ENCODE data around the gene RCOR1. TPM values are rescaled to one million over a fixed set of nuclear protein-coding genes. Genes with fewer than 3 reads are reported as not detected.

The RCOR1 gene
- total RNA-seq, 4 donors from 2014 or later = 11.6 to 15.6 (median 14.0) TPM

DNA sequence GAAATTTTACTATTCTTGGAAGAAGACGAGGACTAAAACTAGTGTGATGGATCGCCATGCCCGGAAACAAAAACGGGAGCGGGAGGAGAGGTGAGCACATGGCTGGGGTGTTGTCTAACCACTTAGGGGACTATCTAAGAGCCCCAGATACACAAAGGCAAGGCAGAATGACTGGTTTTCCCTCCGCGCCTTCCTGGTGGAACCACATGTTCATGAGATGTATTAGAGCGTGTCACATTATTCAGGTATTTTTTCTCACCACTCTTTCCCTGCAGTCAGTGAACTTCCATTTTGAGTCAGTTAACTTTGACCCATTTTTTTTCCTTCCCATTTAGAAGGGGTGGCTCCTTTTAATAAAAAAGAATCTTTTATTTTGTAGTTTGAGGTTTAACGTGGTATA, 116.0 kb downstream of the RCOR1 start:
- Histone ChIP-seq H3K27me3 (no peaks in the 10 kb centered on the region), H3K4me1 (no peaks in the 10 kb centered on the region), H3K36me3 (peaks cover 0 to 54% of the 10 kb centered on the region in 2 donors), H3K27ac (no peak overlapping the region), H3K4me3 (no peak overlapping the region), H3K9me3 (peaks cover 0 to 4% (median 0%) of the 10 kb centered on the region in 3 donors)
- ATAC-seq = no peak
- TF ChIP-seq EP300 (IDR thresholded peaks at IDR 0.05) = no peak
- no peak for TF ChIP-seq CTCF (IDR thresholded peaks at IDR 0.05)
- TF ChIP-seq POLR2A (IDR thresholded peaks at IDR 0.05) = no peak
- TF ChIP-seq POLR2AphosphoS5 (IDR thresholded peaks at IDR 0.05) = no peak
- 93 to 95% methylated on average over 5 to 9 of the region's 9 CpGs for WGBS, 2 donors (ENCODE audit: low coverage in 1 of 2)

DNA sequence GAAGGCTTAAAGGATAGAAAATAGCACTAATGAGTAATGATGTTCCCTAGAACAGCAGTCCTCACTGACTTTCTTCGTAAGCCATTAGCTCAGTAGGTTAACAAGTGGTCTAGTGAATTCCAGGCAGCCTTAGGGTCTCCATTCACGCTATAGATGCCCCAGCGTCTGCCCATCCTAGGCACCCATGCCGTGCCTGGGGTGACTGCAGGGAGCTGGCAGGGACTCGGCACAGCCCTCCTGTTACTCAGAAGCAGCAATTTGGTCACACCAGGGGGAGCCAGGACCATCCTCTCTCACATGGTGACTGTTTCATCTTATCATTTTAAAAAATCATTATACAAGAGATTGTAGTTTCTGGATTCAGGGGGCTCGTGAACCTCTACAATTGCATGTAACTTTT, 118.8 kb downstream of the RCOR1 start:
- Histone ChIP-seq H3K36me3 (peaks cover 0 to 68% of the 10 kb centered on the region in 2 donors), H3K9me3 (no peaks in the 10 kb centered on the region), H3K4me1 (no peaks in the 10 kb centered on the region), H3K4me3 (no peak overlapping the region), H3K27ac (no peak overlapping the region), H3K27me3 (no peaks in the 10 kb centered on the region)
- TF ChIP-seq POLR2A (IDR thresholded peaks at IDR 0.05) = no peak
- 82% methylated on average over 4 to 5 of the region's 6 CpGs for WGBS, 2 donors (ENCODE audit: low coverage in 1 of 2)
- ATAC-seq = no peak

DNA sequence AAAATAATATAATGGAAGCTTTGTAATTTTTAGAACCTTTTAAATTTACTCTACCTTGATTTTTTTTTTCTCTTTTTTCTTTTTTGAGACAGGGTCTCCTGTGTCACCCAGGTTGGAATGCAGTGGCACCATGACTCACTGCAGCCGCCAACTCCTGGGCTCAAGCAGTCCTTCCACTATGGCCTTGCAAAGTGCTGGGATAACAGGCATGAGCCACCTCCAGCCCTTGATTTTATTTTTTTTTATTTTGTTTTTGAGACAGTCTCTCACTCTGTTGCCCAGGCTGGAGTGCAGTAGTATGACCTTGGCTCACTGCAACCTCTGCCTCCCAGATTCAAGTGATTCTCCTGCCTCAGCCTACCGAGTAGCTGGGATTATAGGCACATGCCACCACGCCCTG, 119.5 kb downstream of the RCOR1 start:
- no peak for ATAC-seq
- Histone ChIP-seq H3K4me1 (no peaks in the 10 kb centered on the region), H3K27me3 (no peaks in the 10 kb centered on the region), H3K27ac (no peak overlapping the region), H3K36me3 (peaks cover 0 to 68% of the 10 kb centered on the region in 2 donors), H3K4me3 (no peak overlapping the region), H3K9me3 (no peaks in the 10 kb centered on the region)
- TF ChIP-seq POLR2AphosphoS5 (IDR thresholded peaks at IDR 0.05) (no peak), CTCF (IDR thresholded peaks at IDR 0.05) (no peak), EP300 (IDR thresholded peaks at IDR 0.05) (no peak), POLR2A (IDR thresholded peaks at IDR 0.05) (no peak)
- 75 to 86% methylated on average over 1 to 3 of the region's 3 CpGs for WGBS, 2 donors (ENCODE audit: low coverage in 1 of 2)

DNA sequence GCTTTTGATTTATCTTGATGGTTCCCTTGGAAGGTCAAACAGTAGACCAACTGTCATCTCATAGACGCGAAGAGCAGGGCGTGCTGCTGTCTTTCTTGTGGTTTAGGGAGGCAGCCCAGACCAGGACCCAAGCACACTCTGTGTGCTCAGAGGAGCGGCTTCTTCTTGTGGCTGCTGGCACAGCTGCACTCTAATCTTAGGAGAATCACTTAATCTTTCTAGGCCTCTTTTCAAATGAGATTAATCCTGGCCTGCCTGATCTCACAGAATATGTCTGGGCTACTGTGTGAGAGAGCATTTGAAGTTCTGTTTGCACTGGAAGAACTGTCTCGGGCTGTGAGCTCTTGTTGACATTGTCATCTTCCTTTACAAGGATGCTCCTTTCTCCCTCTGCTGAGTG, 124.8 kb downstream of the RCOR1 start:
- Histone ChIP-seq H3K27me3 (no peaks in the 10 kb centered on the region), H3K27ac (no peak overlapping the region), H3K9me3 (no peaks in the 10 kb centered on the region), H3K4me1 (no peaks in the 10 kb centered on the region), H3K4me3 (no peak overlapping the region), H3K36me3 (peaks cover 0 to 66% of the 10 kb centered on the region in 2 donors)
- no peak for ATAC-seq
- TF ChIP-seq POLR2A (IDR thresholded peaks at IDR 0.05) = no peak
- WGBS, 2 donors (ENCODE audit: low coverage in 1 of 2) = 73 to 77% methylated on average over 1 to 5 of the region's 5 CpGs

GRCh38 chr14:102722646-102723045, 130.2 kb downstream of the RCOR1 start:
- Histone ChIP-seq H3K9me3 (no peaks in the 10 kb centered on the region), H3K4me1 (no peaks in the 10 kb centered on the region), H3K4me3 (no peak overlapping the region), H3K36me3 (peaks cover 0 to 94% of the 10 kb centered on the region in 2 donors), H3K27me3 (no peaks in the 10 kb centered on the region), H3K27ac (no peak overlapping the region)
- WGBS, 2 donors (ENCODE audit: low coverage in 1 of 2) = 83 to 98% methylated on average over 2 to 4 of the region's 4 CpGs
- no peak for ATAC-seq
- TF ChIP-seq EP300 (IDR thresholded peaks at IDR 0.05) (no peak), POLR2A (IDR thresholded peaks at IDR 0.05) (no peak), POLR2AphosphoS5 (IDR thresholded peaks at IDR 0.05) (no peak), CTCF (IDR thresholded peaks at IDR 0.05) (no peak)

DNA sequence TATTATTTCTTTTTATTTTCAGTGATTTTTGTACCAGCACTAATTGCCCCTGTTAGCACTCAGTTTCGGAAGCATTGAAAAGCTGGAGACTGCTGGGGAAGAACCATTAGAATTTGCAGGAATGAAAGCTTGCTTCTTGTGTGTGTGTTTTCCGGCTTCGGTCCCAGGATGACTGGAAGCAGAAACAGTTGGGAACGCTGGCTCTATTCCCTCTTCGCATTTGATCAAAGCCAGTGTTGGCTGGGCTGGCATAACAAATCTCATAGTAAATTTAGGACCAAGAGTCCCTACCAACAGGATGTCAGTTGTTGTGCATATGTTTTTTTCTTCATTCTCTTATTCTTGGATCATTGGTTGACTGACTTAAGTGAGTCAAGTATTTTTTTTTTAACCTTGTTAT, 131.2 kb downstream of the RCOR1 start:
- no peak for TF ChIP-seq CTCF (IDR thresholded peaks at IDR 0.05)
- TF ChIP-seq POLR2AphosphoS5 (IDR thresholded peaks at IDR 0.05) = no peak
- TF ChIP-seq POLR2A (IDR thresholded peaks at IDR 0.05) = no peak
- no peak for TF ChIP-seq EP300 (IDR thresholded peaks at IDR 0.05)
- Histone ChIP-seq H3K27me3 (no peaks in the 10 kb centered on the region), H3K27ac (no peak overlapping the region), H3K36me3 (peaks cover 0 to 95% of the 10 kb centered on the region in 2 donors), H3K4me3 (no peak overlapping the region), H3K4me1 (no peaks in the 10 kb centered on the region), H3K9me3 (no peaks in the 10 kb centered on the region)
- WGBS, 2 donors (ENCODE audit: low coverage in 1 of 2) = 65 to 85% methylated on average over 3 to 5 of the region's 5 CpGs
- no peak for ATAC-seq
